NCI-H1105 (cell line): Measurements from ENCODE around the gene MTMR3.
"Not testable (repeated sequence)": the region's sequence is repeated elsewhere in the genome, so short reads cannot be mapped to it uniquely, and the experiment has no call there.

Source experiments
- DNase-seq: peaks from one replicate; lab custom pipeline; 2025; lab: John Stamatoyannopoulos, UW

The MTMR3 gene

DNA sequence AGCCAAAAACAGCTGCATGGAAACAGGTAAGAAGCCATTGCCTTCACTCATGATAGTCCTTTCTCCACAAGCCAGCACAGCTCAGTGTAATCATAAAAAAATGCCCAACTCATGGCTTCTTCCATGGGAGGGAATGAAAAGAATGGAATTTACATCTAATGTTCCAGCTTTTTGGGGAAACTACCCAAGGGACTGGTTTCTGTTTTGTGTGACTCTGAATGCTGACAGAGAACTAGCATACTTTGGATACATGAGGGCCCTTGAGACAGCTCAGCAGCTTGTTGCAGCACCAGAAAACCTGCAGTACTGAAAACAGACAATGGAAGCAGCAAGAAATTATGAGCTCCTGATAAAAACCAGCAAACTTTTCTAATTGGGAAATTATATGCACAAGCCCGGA lies 173.0 kb downstream of the MTMR3 start:
- DNase-seq = no peak

DNA sequence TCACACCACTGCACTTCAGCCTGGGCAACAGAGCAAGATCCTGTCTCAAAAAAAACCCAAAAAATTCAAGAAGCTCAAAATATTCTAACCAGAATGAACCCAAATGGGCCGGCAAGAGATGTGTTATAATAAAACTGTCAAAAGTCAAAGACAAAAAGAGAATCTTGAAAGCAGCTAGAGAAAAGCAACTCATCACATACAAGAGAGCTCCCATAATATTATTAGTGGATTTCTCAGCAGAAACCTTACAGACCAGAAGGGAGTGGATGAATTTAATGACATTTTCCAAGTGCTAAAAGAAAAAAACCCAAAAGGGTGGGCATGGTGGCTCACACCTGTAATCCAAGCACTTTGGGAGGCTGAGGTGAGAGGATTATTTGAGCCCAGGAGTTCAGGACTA lies 174.4 kb downstream of the MTMR3 start:
- no peak for DNase-seq

DNA sequence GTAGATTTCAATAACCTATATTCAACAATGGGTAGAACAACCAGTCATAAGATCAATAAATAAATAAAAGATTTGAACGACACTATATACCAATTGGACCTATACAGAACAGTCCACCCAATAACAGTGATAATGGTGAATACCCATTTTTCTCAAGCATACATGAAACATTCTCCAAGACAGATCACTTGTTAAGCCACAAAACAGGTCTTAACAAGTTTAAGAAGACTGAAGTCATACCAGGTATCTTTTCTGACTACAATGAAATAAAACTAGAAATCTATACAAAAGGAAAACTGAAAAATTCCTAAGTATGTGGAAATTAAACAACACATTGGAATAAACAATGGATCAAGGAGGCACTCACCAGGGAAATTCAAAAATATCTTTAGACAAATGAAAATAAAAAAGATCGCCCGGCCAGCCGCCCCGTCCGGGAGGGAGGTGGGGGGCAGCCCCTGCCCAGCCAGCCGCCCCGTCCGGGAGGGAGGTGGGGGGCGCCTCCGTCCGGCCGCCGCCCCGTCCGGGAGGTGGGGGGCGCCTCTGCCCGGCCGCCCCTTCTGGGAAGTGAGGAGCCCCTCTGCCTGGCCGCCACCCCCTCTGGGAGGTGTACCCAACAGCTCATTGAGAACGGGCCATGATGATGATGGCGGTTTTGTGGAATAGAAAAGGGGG lies 176.5 kb downstream of the MTMR3 start:
- not testable (repeated sequence) for DNase-seq

GRCh38 chr22:30061094-30061493 lies 178.1 kb downstream of the MTMR3 start:
- not testable (repeated sequence) for DNase-seq

DNA sequence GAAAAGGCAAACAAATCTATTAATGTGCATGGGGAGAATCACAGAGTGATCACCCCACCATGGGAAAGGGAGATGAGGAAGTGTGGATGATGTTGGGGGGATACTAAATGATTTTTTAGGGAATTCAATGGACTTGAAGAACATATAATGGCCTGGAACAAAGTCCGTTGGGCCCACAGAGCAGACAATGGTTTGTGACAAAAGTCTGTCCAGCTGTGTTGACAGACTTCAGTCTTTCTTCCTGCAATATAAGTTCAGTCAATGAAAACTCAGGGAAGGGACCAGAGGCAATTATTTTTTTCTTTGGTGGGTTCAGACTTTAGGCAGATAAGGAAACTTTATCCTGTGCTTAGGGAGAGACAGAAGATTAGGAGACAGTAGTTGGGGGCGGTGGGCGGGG lies 179.3 kb downstream of the MTMR3 start:
- DNase-seq = no peak

- no peak for DNase-seq
Observed at GRCh38 chr22:30062950-30063349, 180.0 kb downstream of the MTMR3 start.

DNA sequence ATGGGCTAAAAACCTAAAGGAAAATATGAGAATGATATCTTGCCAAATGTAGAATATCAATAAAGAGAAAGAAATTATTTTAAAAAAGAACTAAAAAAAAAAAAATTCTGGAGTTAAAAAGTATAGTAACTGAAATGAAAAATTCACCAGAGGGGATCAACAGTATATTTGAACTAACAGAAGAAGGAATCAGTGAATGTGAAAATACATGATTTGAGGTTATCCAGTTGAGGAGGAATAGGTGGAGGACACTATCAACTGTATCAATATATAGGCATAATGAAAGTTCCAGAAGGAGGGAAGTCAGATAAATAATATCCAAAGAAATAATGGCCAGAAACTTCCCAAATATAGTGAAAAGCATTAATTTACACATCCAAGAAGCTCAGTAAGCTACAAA lies 181.2 kb downstream of the MTMR3 start:
- no peak for DNase-seq

DNA sequence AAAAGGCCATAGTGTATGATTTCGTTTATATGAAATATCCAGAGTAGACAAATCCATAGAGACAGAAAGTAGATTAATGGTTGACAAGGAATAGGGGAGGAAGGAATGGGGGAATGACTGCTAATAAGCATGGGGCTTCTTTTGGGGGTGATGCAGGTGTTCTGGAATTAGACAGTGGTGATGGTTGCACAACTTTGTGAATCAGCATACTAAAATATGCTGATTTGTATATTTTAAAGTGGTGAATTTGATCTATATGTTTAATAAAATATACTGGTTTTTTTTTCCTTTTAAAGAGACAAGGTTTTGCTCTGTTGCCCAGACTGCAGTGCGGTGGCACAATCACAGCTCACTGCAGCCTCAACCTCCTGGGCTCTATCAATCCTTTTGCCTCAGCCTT lies 190.8 kb downstream of the MTMR3 start:
- DNase-seq = no peak

DNA sequence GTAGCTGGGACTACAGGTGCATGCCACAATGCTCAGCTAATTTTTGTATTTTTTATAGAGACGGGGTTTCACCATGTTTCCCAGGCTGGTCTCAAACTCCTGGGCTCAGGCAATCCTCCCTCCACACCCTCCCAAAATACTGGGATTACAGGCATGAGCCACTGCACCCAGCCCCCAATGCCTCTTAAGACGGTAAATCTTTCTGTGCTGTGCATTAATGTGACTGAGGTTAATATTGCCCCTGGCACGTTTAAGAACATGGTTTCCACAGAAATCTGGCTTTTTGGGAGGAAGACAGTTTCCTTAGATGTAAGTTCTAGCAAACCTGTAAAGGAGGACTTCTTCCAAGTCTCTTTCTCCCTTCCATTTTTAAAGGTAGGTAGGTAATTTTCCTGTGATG lies 191.2 kb downstream of the MTMR3 start:
- DNase-seq = no peak

DNA sequence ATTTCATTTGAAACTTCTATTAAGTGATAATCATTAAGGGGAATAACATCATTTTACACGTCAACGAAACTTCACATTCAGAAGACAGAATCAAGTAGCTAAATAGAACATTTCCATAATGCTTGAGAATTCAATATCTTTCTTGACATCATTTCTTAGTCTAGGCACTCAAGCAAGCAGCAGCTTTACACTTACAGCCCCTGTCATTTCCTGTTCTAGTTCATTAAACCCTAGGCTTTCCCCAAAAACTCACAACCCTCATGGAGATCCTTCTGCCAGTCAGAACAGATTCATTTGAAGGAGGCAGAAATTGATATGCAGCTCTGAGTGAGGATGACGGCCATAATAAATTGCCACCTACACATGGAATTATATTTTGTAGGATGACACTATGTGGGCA lies 192.0 kb downstream of the MTMR3 start:
- DNase-seq = no peak

DNA sequence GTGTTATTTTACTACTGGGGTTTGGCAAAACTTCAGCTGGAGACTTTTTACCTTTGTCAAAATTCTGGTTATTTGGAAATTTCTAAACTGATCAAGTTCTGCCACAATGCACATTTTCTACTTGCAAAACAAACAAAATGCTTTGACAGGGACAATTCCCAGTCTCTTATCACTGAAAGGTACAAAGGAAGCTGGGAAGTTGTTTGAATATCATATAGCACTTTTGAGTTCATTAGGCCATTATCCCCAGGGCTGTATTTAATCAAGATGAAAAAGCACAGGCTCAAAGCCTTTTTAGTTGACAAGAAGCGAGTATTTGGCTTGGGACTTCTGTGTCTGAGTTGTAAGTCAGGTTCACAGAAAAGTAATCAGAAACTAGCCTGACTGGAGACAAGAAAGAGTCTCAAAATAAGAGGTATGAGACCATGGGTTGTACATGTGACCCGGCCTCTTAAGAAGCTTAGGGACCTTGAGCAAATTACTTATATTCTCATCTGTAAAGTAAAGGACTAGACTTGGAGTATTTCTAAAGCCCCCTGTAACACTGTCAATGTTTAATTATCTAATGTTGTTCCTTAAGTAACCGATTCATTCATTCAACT lies 194.4 kb downstream of the MTMR3 start:
- DNase-seq = no peak

DNA sequence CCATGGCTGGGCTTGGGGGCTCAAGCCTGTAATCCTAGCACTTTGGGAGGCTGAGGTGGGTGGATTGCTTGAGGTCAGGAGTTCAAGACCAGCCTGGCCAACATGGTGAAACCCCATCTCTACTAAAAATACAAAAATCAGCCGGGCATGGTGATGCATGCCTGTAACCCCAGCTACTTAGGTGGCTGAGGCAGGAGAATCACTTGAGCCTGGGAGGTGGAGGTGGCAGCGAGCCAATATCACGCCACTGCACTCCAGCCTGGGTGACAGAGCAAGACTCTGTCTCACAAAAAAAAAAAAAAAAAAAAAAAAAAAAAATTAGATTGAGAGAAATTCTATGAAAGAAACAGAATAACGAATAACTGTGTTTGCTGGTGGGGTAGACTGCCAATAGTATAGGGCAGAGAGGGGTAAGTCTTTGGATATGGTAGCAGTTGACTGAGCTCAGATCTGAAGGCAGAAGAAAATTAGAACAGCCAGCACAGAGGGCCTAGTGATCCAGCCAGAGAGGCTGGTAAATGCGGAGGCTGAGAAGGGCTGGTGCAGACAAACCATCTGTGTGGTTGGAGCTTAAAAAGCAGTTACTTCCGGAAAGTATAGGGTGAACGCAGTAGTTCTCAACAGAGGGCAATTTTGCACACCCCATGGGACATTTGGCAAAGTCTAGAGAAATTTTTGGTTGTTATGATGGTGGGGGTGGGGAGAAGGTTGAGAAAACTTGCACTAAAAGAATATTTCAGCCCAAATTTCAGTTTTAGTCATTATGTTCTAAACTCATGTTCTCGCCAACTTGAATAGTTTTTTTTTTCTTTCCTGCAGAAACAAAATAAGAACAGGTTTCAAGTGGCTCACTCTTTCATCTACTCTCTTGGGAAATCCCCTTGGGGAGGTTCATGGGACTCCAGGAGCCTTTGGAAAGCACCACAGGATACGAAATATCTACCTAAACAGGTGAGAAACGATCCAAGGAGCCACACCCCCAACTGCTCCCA lies 195.6 kb downstream of the MTMR3 start:
- DNase-seq = no peak

- DNase-seq = no peak
Observed at GRCh38 chr22:30079952-30080533, 197.1 kb downstream of the MTMR3 start, which contains the start of gene HORMAD2. Gene HORMAD2, plus strand, starts transcription at chr22:30080464. Its CDS starts 13,489 bp downstream, at chr22:30093953.
